Measurements from ENCODE around the gene SPATA46. TPM values are rescaled to one million over a fixed set of nuclear protein-coding genes. Genes with fewer than 3 reads are reported as not detected.

SPATA46 gene
- total and polyA plus RNA-seq, 9 of the 15 experiments (the other 6 are each of a cell fraction or from before 2014, with no cell fraction given) = 0.04 to 0.11 TPM; not detected in 7

GRCh38 chr1:162366671-162367070, 10.0 kb downstream of the SPATA46 start:
- no peaks in the 10 kb centered on the region for H3K9me1 ChIP-seq (ENCODE audit: control insufficient read depth, insufficient read depth, low read length)
- intact Hi-C loops (cut with micrococcal nuclease) (no loop called here), in situ Hi-C loops (cut with MboI) (no loop called here)
- FAIRE-seq (peak; percentile 6), DNase-seq (ENCODE audit: extremely low read depth in 1 of 4, low spot score in 3 of 4) (peak; percentile 45 to 57 (median 53)), ATAC-seq (peak; percentile 78)
- H3K4me1 ChIP-seq (replicated peaks in 1 of 2; ENCODE audit: control insufficient read depth in 2 of 2, insufficient read depth in 2 of 2, low read length in 2 of 2) = peaks cover 13 to 20% of the 10 kb centered on the region in 2 experiments; a peak in 4 of 5 replicates
- no peaks in the 10 kb centered on the region for H3K27me3 ChIP-seq (ENCODE audit: control insufficient read depth in 2 of 2, insufficient read depth in 2 of 2, low read length in 2 of 2)
- ChIA-PET CTCF (ENCODE audit: low intra/inter-chr PET ratio) (no interaction called here), POLR2A (interaction anchor here (1.3 to 1.4 kb wide), 2 partner anchors 14 to 194 kb away, joined by 3 read pairs; partner anchors contain the start of gene UAP1)
- H3K9me3 ChIP-seq (replicated peaks; ENCODE audit: control insufficient read depth, insufficient read depth, low read depth, low read length) = no peaks in the 10 kb centered on the region
- H3K4me2 ChIP-seq (ENCODE audit: insufficient read depth, low read length) = no peak overlapping the region
- H3K36me3 ChIP-seq (ENCODE audit: control insufficient read depth, insufficient read depth, low read length) = no peaks in the 10 kb centered on the region
- no peaks in the 10 kb centered on the region for H4K20me1 ChIP-seq (replicated peaks; ENCODE audit: control insufficient read depth, insufficient read depth, low read length)
- H3K4me3 ChIP-seq = no peak overlapping the region
- peak overlapping the region in 1 of 2 experiments; percentile 54; a peak in 1 of 4 replicates for H3K9ac ChIP-seq (ENCODE audit: insufficient read depth in 1 of 2, low read depth in 2 of 2, low read length in 2 of 2)
- WGBS (ENCODE audit: insufficient coverage, low coverage, missing lambda C conversion rate) = 50% methylated on average over 9 of the region's 9 CpGs
- H3K79me2 ChIP-seq (ENCODE audit: control insufficient read depth, insufficient read depth, low read length) = no peaks in the 10 kb centered on the region
- no peak for TF ChIP-seq MTA1 (IDR thresholded peaks at IDR 0.05; ENCODE audit: borderline replicate concordance)
- peak; percentile 62 for TF ChIP-seq EGR1 (conservative IDR thresholded peaks at IDR 0.05)
- peak overlapping the region; percentile 34; the same call in 1 of the 2 replicates for H2AFZ ChIP-seq (ENCODE audit: low read depth, low read length)
- no peak overlapping the region for H3K27ac ChIP-seq (ENCODE audit: extremely low read depth, low read depth, low read length)
- no TSS peak for BruUV-seq (replicated peaks)

DNA sequence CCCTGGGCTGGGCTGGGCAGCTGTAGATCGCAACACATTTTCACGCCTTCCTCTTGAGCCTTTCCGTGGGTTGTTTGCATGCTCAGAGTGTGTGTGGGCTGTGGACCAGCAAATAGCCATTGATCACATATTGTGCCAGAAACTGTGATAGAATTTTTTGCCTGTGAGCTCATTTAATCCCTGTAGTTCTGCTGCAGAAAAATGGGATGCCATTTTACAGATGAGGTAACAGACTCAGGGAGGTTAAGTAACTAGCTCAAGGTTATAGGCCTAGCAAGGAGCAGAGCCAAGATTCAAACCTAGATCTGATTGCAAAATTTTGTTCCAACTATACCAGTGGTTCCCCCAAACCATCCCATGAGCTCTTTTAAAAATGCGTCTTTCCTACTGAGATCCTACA, 10.5 kb downstream of the SPATA46 start:
- H3K4me2 ChIP-seq (ENCODE audit: insufficient read depth, low read length) = no peak overlapping the region

More for the DNA sequence above, 10.5 kb downstream of the SPATA46 start:
- WGBS (ENCODE audit: insufficient coverage, low coverage, missing lambda C conversion rate) = 52% methylated on average over 4 of the region's 4 CpGs
- H3K4me3 ChIP-seq = no peak overlapping the region
- no peak overlapping the region for H3K9ac ChIP-seq (ENCODE audit: insufficient read depth in 1 of 2, low read depth in 2 of 2, low read length in 2 of 2)
- H2AFZ ChIP-seq (ENCODE audit: low read depth, low read length) = 0 out of 2 replicates have a peak overlapping the region, but pooled peaks have one; percentile 34
- H3K27ac ChIP-seq (ENCODE audit: extremely low read depth, low read depth, low read length) = no peak overlapping the region
- ATAC-seq (no peak), FAIRE-seq (no peak), DNase-seq (ENCODE audit: extremely low read depth in 1 of 4, low spot score in 3 of 4) (no peak)
- TF ChIP-seq BCLAF1 (IDR thresholded peaks at IDR 0.05; ENCODE audit: borderline replicate concordance in 1 of 2, control insufficient read depth in 1 of 2, low read depth in 2 of 2, low read length in 1 of 2) (no peak), LEF1 (IDR thresholded peaks at IDR 0.05) (no peak), NRF1 (conservative IDR thresholded peaks at IDR 0.05 in 1 of 2, IDR thresholded peaks at IDR 0.05 in 1 of 2) (no peak), CTBP1 (IDR thresholded peaks at IDR 0.05; ENCODE audit: borderline replicate concordance) (no peak), DACH1 (IDR thresholded peaks at IDR 0.05; ENCODE audit: partially characterized antibody) (no peak), KLF1 (tag; IDR thresholded peaks at IDR 0.05) (no peak), RBM22 (IDR thresholded peaks at IDR 0.05; ENCODE audit: low read depth, low read length, poor library complexity, severe bottlenecking) (no peak), ZNF174 (CRISPR knock-in tag; IDR thresholded peaks at IDR 0.05) (no peak)
- H3K27me3 ChIP-seq (ENCODE audit: control insufficient read depth in 2 of 2, insufficient read depth in 2 of 2, low read length in 2 of 2) = no peaks in the 10 kb centered on the region
- no peaks in the 10 kb centered on the region for H3K36me3 ChIP-seq (ENCODE audit: control insufficient read depth, insufficient read depth, low read length)
- in situ Hi-C loops (cut with MboI) (no loop called here), intact Hi-C loops (cut with micrococcal nuclease) (no loop called here)
- ChIA-PET CTCF (ENCODE audit: low intra/inter-chr PET ratio) (no interaction called here), POLR2A (interaction anchor here (1.4 kb wide), 1 partner anchor 195 kb away, joined by 3 read pairs; the partner anchor contains the start of gene UAP1)
- H3K9me1 ChIP-seq (ENCODE audit: control insufficient read depth, insufficient read depth, low read length) = no peaks in the 10 kb centered on the region
- H3K4me1 ChIP-seq (replicated peaks in 1 of 2; ENCODE audit: control insufficient read depth in 2 of 2, insufficient read depth in 2 of 2, low read length in 2 of 2) = peaks cover 13 to 16% of the 10 kb centered on the region in 2 experiments; a peak in 4 of 5 replicates
- BruUV-seq (replicated peaks) = no TSS peak
- no peaks in the 10 kb centered on the region for H4K20me1 ChIP-seq (replicated peaks; ENCODE audit: control insufficient read depth, insufficient read depth, low read length)
- no peaks in the 10 kb centered on the region for H3K79me2 ChIP-seq (ENCODE audit: control insufficient read depth, insufficient read depth, low read length)
- H3K9me3 ChIP-seq (replicated peaks; ENCODE audit: control insufficient read depth, insufficient read depth, low read depth, low read length) = no peaks in the 10 kb centered on the region
